Suprapubic skin (tissue), 4 donors: ENCODE data around the gene RHOD. TPM values are rescaled to one million over a fixed set of nuclear protein-coding genes. Genes with fewer than 3 reads are reported as not detected.

Source experiments
- DNase-seq, 2 donors: peaks; one replicate each; pipeline ENCODE4 v3.0.0-alpha.2; 2019; ENCODE audit warnings: low spot score in 2 of 2
- H3K27ac ChIP-seq: fragments of 200-600 bp; sonication (generic); one replicate; pipeline ENCODE4 v1.5.1; 2019
- H3K27me3 ChIP-seq: fragments of 200-600 bp; sonication (generic); one replicate; pipeline ENCODE4 v1.5.1; 2019
- H3K36me3 ChIP-seq: fragments of 200-600 bp; sonication (generic); one replicate; pipeline ENCODE4 v1.5.1; 2019
- H3K4me1 ChIP-seq: fragments of 200-600 bp; sonication (generic); one replicate; pipeline ENCODE4 v1.5.1; 2019
- H3K4me3 ChIP-seq: fragments of 200-600 bp; sonication (generic); one replicate; pipeline ENCODE4 v1.5.1; 2019; ENCODE audit warnings: mild to moderate bottlenecking
- H3K9me3 ChIP-seq: fragments of 200-600 bp; sonication (generic); one replicate; pipeline ENCODE4 v1.5.1; 2019
- EP300 ChIP-seq: sonication (generic); formaldehyde crosslinking; IDR thresholded peaks from one replicate; pipeline ENCODE4 v1.6.1; 2017; ENCODE audit warnings: antibody characterized with exemption
- POLR2A ChIP-seq, 2 donors: fragments of 450-650 bp; IDR thresholded peaks; one replicate each; pipeline ENCODE4 v1.6.1; 2017; ENCODE audit warnings: antibody characterized with exemption in 2 of 2, mild to moderate bottlenecking in 2 of 2, moderate library complexity in 2 of 2
- POLR2AphosphoS5 ChIP-seq, 3 donors: sonication (generic); formaldehyde crosslinking; IDR thresholded peaks; one replicate each; pipeline ENCODE4 v1.6.1; 2017; ENCODE audit warnings: antibody characterized with exemption in 3 of 3
- WGBS: methylation state at CpG from one replicate; pipeline ENCODE4 v1.1.5; 2018; 5-methylcytosine and 5-hydroxymethylcytosine counted together
- total RNA-seq, 4 donors: library from RNA; depleted of rRNA; stranded (reverse); fragments of >200 nt; gene quantifications; one replicate each; pipeline ENCODE4 v1.1.0, GENCODE V29; 2016
- TF ChIP-seq, protein P1 (sequence below), 2 donors: fragments of 200-600 bp in 1 of 2; fragments of 450-650 bp in 1 of 2; sonication (generic) in 1 of 2; IDR thresholded peaks; one replicate each; pipeline ENCODE4 v1.5.1; 2016 to 2019; ENCODE audit warnings: antibody characterized with exemption in 2 of 2, mild to moderate bottlenecking in 1 of 2, moderate library complexity in 1 of 2

The RHOD gene
- total RNA-seq, 4 donors from 2014 or later, result 25.1 to 95.5 (median 65.9) TPM

DNA sequence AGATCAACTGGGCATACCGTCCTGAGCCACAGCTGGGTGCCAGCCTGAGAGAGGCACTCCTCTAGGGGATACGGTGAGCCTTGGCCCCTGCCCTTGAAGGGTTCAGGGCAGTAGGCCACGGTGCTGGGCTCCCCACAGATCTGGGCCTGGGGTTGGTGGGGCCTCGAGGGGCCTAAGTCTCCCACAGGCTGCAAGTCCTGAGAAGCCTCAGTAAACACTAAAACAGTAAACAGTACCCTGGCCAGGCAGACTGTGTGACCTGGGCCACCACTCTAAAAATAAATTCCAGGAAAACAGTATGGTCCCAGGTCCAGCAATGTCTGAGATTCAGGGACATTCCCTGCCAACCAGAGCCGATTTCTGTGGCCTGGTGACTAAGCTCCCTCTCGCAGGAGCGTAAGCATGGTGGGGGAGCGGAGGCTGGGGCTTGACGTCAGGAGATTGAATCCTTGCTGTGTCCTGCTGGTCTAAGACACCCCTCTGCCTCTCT, 2.3 kb upstream of the RHOD start:
- no peak for DNase-seq
- Histone ChIP-seq H3K27ac (no peak overlapping the region), H3K36me3 (no peaks in the 10 kb centered on the region), H3K4me3 (no peak overlapping the region), H3K4me1 (peaks cover 49% of the 10 kb centered on the region), H3K27me3 (no peaks in the 10 kb centered on the region), H3K9me3 (no peaks in the 10 kb centered on the region)
- 72% methylated on average over 7 of the region's 9 CpGs for WGBS
- no peak for TF ChIP-seq EP300
- TF ChIP-seq, protein P1, sequence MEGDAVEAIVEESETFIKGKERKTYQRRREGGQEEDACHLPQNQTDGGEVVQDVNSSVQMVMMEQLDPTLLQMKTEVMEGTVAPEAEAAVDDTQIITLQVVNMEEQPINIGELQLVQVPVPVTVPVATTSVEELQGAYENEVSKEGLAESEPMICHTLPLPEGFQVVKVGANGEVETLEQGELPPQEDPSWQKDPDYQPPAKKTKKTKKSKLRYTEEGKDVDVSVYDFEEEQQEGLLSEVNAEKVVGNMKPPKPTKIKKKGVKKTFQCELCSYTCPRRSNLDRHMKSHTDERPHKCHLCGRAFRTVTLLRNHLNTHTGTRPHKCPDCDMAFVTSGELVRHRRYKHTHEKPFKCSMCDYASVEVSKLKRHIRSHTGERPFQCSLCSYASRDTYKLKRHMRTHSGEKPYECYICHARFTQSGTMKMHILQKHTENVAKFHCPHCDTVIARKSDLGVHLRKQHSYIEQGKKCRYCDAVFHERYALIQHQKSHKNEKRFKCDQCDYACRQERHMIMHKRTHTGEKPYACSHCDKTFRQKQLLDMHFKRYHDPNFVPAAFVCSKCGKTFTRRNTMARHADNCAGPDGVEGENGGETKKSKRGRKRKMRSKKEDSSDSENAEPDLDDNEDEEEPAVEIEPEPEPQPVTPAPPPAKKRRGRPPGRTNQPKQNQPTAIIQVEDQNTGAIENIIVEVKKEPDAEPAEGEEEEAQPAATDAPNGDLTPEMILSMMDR (IDR thresholded peaks at IDR 0.05), result no peak
- TF ChIP-seq POLR2A (IDR thresholded peaks at IDR 0.05), result no peak
- no peak for TF ChIP-seq POLR2AphosphoS5 (IDR thresholded peaks at IDR 0.05)

DNA sequence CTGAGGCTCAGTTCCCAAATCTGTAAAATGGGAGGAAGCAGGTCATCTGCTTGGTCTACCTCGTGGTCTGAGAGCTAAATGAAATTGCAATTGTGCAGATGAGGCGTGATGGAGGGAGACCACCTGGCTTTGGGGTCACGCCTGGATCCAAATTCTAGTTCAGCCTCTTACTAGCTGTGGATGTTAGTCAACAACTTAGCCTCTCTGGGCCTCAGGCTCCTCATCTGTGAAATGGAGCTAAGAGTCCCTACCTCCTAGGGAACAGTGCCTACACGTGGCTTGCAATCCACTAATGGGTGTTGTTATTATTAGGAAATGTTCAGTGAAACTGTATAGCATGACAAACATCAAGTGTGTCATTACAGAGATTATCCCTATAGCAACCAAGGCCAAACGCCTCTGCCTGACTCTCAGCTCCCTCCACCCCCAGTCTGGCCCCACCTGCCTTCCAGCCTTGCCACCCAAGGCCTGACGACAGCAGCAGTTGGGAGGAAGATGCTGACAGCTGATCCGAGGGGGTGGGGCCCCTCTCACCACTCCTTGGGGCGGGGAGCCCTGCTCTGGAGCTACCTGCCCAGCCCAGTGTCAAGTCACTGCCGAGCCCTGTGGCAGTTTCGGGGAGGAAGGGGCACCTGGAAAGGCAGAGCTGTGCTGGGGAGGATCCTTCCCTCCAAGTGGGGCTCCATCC, 1.7 kb upstream of the RHOD start:
- Histone ChIP-seq H3K4me3 (peak overlapping the region; percentile 57), H3K9me3 (no peaks in the 10 kb centered on the region), H3K27me3 (no peaks in the 10 kb centered on the region), H3K4me1 (peaks cover 49% of the 10 kb centered on the region), H3K27ac (peak overlapping the region; percentile 90), H3K36me3 (no peaks in the 10 kb centered on the region)
- TF ChIP-seq, protein P1 (IDR thresholded peaks at IDR 0.05), result no peak
- TF ChIP-seq POLR2AphosphoS5 (IDR thresholded peaks at IDR 0.05), result peak in 1 of 3 donors; percentile 31
- WGBS, result 50% methylated on average over 10 of the region's 10 CpGs
- peak in 1 of 2 donors; percentile 75 for DNase-seq

DNA sequence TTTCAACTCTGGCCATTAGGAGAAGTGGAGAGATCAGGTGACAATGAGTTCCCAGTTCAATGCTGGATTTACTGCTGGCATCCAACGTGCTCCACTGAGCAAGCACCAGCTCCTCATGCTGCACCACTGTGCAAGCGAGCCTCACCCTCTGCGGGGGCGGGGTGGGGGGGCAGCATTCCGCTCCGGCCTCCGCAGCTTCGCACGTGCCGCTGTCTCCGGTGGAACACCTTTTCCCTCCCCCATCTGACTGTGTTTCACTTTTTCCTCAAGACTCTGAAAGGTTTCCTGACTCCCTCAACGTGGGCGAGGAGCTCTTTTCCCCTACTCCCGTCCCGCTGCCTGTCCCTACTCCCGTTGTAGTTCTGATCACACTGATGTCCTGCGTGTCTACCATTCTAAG, 835 bp upstream of the RHOD start:
- DNase-seq, result no peak
- WGBS, result 16% methylated on average over 10 of the region's 17 CpGs
- no peaks in the 10 kb centered on the region for H3K27me3 ChIP-seq
- peak overlapping the region; percentile 90 for H3K27ac ChIP-seq
- H3K9me3 ChIP-seq, result no peaks in the 10 kb centered on the region
- TF ChIP-seq POLR2A (IDR thresholded peaks at IDR 0.05), result no peak
- TF ChIP-seq, protein P1 (IDR thresholded peaks at IDR 0.05), result no peak
- TF ChIP-seq EP300, result no peak
- TF ChIP-seq POLR2AphosphoS5 (IDR thresholded peaks at IDR 0.05), result peak in 1 of 3 donors; percentile 11
- H3K36me3 ChIP-seq, result no peaks in the 10 kb centered on the region
- peaks cover 49% of the 10 kb centered on the region for H3K4me1 ChIP-seq
- peak overlapping the region; percentile 57 for H3K4me3 ChIP-seq

DNA sequence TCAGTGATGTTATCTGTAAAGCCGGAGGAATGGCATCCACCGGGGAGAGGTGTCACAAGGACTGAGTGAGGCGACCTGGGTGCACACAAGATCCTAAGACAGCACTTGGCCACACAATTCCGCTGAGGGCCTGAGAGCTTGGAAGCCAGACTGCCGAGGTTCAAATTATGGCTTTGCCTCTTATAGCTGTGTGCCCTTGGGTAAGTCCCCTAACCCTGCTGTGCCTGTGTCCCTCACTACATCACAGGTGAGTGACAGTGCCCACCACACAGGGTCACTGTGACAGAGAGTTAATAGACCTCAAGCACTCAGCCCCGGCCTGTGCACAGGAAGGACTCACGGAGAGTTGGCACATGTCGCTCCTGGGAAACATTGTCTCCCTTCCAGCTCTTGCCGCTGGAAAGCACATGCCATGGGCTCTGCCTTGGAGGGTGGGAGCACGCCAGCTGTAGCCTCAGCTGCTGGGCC, 592 bp downstream of the RHOD start:
- 47% methylated on average over 6 of the region's 10 CpGs for WGBS
- Histone ChIP-seq H3K36me3 (no peaks in the 10 kb centered on the region), H3K27ac (peak overlapping the region; percentile 90), H3K9me3 (no peaks in the 10 kb centered on the region), H3K4me3 (peak overlapping the region; percentile 57), H3K27me3 (no peaks in the 10 kb centered on the region), H3K4me1 (peaks cover 49% of the 10 kb centered on the region)
- TF ChIP-seq, protein P1 (IDR thresholded peaks at IDR 0.05), result no peak
- TF ChIP-seq EP300, result no peak
- no peak for TF ChIP-seq POLR2AphosphoS5 (IDR thresholded peaks at IDR 0.05)
- peak in 1 of 2 donors; percentile 76 for DNase-seq

DNA sequence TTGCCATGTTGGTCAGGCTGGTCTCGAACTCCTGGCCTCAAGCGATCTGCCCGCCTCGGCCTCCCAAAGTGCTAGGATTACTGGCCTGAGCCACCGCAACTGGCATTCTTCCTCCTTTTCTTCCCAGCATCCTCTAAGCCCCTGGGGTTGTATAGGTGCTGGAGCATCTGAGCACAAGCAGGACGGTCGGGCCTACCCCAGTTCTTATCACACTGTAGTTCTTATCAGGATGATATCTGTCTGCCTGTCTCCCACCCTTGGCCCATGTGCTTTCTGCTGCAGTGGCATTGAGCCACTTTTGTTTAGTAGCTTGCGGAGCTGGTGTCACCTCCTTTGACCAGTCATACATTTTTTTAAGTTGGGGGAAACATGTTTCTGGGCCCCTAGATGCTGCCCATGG, 1.9 kb downstream of the RHOD start:
- no peak overlapping the region for H3K4me3 ChIP-seq
- 86% methylated on average over 8 of the region's 8 CpGs for WGBS
- H3K27ac ChIP-seq, result no peak overlapping the region
- no peaks in the 10 kb centered on the region for H3K27me3 ChIP-seq
- H3K36me3 ChIP-seq, result no peaks in the 10 kb centered on the region
- TF ChIP-seq POLR2A (IDR thresholded peaks at IDR 0.05) (no peak), EP300 (no peak), POLR2AphosphoS5 (IDR thresholded peaks at IDR 0.05) (no peak)
- TF ChIP-seq, protein P1 (IDR thresholded peaks at IDR 0.05), result no peak
- H3K9me3 ChIP-seq, result no peaks in the 10 kb centered on the region
- peaks cover 40% of the 10 kb centered on the region for H3K4me1 ChIP-seq
- no peak for DNase-seq
